Keratinocyte (primary cell): ENCODE data around the gene UPF1. TPM values are rescaled to one million over a fixed set of nuclear protein-coding genes. Genes with fewer than 3 reads are reported as not detected.

ENCODE experiments used
- DNase-seq: peaks from one replicate; pipeline ENCODE4 v3.0.0-alpha.2; 2011; ENCODE audit warnings: low read depth, missing footprints, low spot score
- FAIRE-seq: peaks from 2 replicates; lab custom pipeline; 2011; peaks lifted over from hg19 to GRCh38; lab: Jason Lieb, UNC
- H2AFZ ChIP-seq: 2 replicates; pipeline ENCODE4 v1.6.0; 2012; ENCODE audit warnings: low read length, control low read depth, inconsistent platforms; ENCODE audit not compliant: control insufficient read depth
- H3K27ac ChIP-seq: 2 replicates; pipeline ENCODE4 v1.5.1; 2011; ENCODE audit warnings: low read length; ENCODE audit not compliant: control insufficient read depth, insufficient read depth
- H3K27me3 ChIP-seq: 3 replicates; pipeline ENCODE4 v1.6.0; 2011; ENCODE audit warnings: low read length; ENCODE audit not compliant: control insufficient read depth, insufficient read depth; ENCODE audit errors: extremely low read depth
- H3K36me3 ChIP-seq, 2 experiments: 2 replicates in 1 of 2; 3 replicates in 1 of 2; pipeline ENCODE4 v1.5.1; 2011; ENCODE audit warnings: low read length in 2 of 2, mild to moderate bottlenecking in 1 of 2; ENCODE audit not compliant: control insufficient read depth in 2 of 2, insufficient read depth in 2 of 2; ENCODE audit errors: extremely low read depth in 1 of 2
- H3K4me1 ChIP-seq: 3 replicates; pipeline ENCODE4 v1.5.1; 2011; ENCODE audit warnings: low read length; ENCODE audit not compliant: control insufficient read depth, insufficient read depth; ENCODE audit errors: extremely low read depth
- H3K4me2 ChIP-seq: 3 replicates; pipeline ENCODE4 v1.6.0; 2011; ENCODE audit warnings: low read depth, low read length; ENCODE audit not compliant: control insufficient read depth, insufficient read depth; ENCODE audit errors: extremely low read depth
- H3K4me3 ChIP-seq, 3 experiments: fragments of 200-600 bp in 1 of 3; sonication (generic) in 1 of 3; 2 replicates in 2 of 3; 3 replicates in 1 of 3; pipeline ENCODE4 v1.5.1; 2011 to 2016; ENCODE audit warnings: low read length in 3 of 3, mild to moderate bottlenecking in 3 of 3, control low read depth in 2 of 3, inconsistent platforms in 1 of 3, low read depth in 1 of 3, mixed read lengths in 1 of 3, mixed run types in 1 of 3, moderate library complexity in 1 of 3; ENCODE audit not compliant: control insufficient read depth in 2 of 3, insufficient read depth in 2 of 3; ENCODE audit errors: extremely low read depth in 1 of 3
- H3K79me2 ChIP-seq: 2 replicates; pipeline ENCODE4 v1.6.0; 2012; ENCODE audit warnings: low read length; ENCODE audit not compliant: control insufficient read depth, insufficient read depth
- H3K9ac ChIP-seq: 3 replicates; pipeline ENCODE4 v1.6.0; 2011; ENCODE audit warnings: low read length; ENCODE audit not compliant: control insufficient read depth, insufficient read depth; ENCODE audit errors: extremely low read depth
- H3K9me1 ChIP-seq: 3 replicates; pipeline ENCODE4 v1.6.0; 2011; ENCODE audit warnings: low read length; ENCODE audit not compliant: control insufficient read depth, insufficient read depth; ENCODE audit errors: extremely low read depth
- H3K9me3 ChIP-seq: 2 replicates; pipeline ENCODE4 v1.5.1; 2012; ENCODE audit warnings: low read depth, low read length; ENCODE audit not compliant: control insufficient read depth
- H4K20me1 ChIP-seq: 3 replicates; pipeline ENCODE4 v1.6.0; 2011; ENCODE audit warnings: low read length; ENCODE audit not compliant: control insufficient read depth, insufficient read depth; ENCODE audit errors: extremely low read depth
- CTCF ChIP-seq, 3 experiments: IDR thresholded peaks in 1 of 3; conservative IDR thresholded peaks in 1 of 3; optimal IDR thresholded peaks in 1 of 3; 2 replicates in 2 of 3; 3 replicates in 1 of 3; pipeline versions ENCODE3 to v1.5.1; 2011; ENCODE audit warnings: low read length in 3 of 3, mild to moderate bottlenecking in 3 of 3, moderate library complexity in 2 of 3, control low read depth in 1 of 3, inconsistent platforms in 1 of 3; ENCODE audit not compliant: insufficient read depth in 2 of 3; ENCODE audit errors: extremely low read depth in 1 of 3
- EZH2 ChIP-seq: IDR thresholded peaks from one replicate; pipeline ENCODE4 v1.6.1; 2012; ENCODE audit warnings: inconsistent platforms, mild to moderate bottlenecking, low read length, moderate library complexity
- dilution Hi-C: fragments of 300-500 bp; cut with MboI; formaldehyde crosslinking; loops from one replicate; pipeline ENCODE4 v1.7.0; 2020; ENCODE audit warnings: low sequenced_read_pairs; ENCODE audit not compliant: extremely low pct_ligation_motif_present
- polyA plus RNA-seq, 5 experiments: library from polyadenylated mRNA; depleted of rRNA in 3 of 5; stranded (reverse) in 3 of 5; stranded (forward) in 1 of 5; unstranded in 1 of 5; fragments of >200 nt; gene quantifications; 1 replicate in 1 of 5; 2 replicates in 3 of 5; 3 replicates in 1 of 5; pipeline versions ENCODE4 v1.2.1 to v1.2.3, GENCODE V29; 2011 to 2012; ENCODE audit warnings: missing spikeins in 2 of 5, low read depth in 1 of 5, low replicate concordance in 1 of 5

UPF1 gene
- polyA plus RNA-seq, 1 donor (not counting 4 experiments of a cell fraction or from before 2014, with no cell fraction given), result 33.7 TPM

DNA sequence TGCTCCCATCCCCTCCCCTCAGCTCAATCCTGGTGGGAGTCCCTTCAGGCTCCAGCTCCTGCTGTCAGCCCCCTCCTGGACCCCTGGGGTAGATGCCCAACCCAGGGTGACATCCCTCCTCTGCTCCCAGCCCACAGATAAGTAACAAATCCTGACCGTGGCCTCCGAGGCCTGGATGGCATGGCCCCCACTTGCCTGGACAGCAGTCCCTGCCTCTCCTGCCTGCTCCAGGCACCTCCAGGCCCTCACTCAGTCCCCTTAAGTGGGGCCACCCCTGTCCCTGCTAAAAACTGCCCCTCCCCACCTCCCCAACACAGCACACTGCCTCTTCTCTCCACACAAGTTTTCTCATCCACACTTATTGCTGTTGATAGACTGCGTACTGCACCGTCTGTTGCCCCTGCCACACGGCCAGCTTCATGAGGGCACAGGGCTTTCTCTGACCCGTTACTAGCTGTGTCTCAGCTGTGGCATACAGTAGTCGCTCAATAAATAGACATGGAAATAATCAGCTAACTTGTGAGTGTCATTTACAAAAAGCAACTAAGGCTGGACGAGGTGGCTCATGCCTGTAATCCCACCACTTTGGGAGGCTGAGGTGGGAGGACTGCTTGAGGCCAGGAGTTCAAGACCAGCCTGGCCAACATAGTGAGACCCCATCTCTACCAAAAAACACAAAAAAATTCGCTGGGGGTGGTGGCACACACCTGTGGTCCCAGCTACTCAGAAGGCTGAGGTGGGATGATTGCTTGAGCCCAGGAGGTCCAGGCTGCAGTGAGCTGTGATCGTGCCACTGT is 58.4 kb downstream of the UPF1 start:
- dilution Hi-C loops, result no loop called here

DNA sequence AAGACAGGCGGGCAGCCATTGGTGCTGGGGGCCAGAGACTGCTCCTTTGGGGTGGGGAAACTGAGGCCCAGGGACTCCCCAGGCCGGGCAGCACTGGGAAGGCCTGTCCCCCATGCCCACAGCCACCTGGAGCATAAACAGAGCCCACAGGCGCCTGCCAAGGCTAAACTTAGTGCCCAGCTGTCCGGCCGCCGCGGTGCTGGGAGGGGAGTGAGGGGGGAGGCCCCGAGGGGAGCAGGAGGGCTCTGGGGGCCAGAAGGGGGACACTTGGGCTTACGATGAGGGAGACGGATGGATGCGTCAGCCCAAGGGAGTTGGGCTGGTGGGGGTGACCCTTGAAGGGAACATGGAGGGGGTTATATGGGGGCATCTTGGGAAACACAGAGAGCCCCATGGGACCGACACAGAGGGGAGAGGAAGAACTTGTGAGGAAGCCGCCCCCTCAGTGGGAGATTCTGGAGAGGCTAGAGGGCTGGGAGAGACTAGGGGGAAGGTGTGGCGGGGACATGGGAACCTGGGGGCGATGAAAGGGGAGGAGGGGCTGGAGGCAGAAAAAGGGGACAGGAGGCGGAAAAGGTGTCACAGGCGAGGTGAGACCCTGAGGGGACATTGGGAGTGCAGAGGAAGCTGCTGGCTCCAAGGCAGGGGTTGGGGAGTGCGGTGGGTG is 62.0 kb downstream of the UPF1 start:
- Histone ChIP-seq H3K4me2 (no peak overlapping the region), H3K9ac (no peak overlapping the region), H2AFZ (no peak overlapping the region), H3K9me1 (no peaks in the 10 kb centered on the region), H3K27me3 (peaks cover 35% of the 10 kb centered on the region), H3K9me3 (no peaks in the 10 kb centered on the region), H3K36me3 (no peaks in the 10 kb centered on the region), H3K4me1 (no peaks in the 10 kb centered on the region), H3K27ac (no peak overlapping the region), H3K4me3 (no peak overlapping the region), H3K79me2 (no peaks in the 10 kb centered on the region), H4K20me1 (no peaks in the 10 kb centered on the region)
- no peak for TF ChIP-seq EZH2
- TF ChIP-seq CTCF (optimal IDR thresholded peaks at IDR 0.05 in 1 of 3, IDR thresholded peaks at IDR 0.05 in 1 of 3, conservative IDR thresholded peaks at IDR 0.05 in 1 of 3; ENCODE audit: extremely low read depth in 1 of 3, insufficient read depth in 2 of 3, low read length in 3 of 3), result no peak
- DNase-seq (no peak), FAIRE-seq (no peak)
- dilution Hi-C loops, result no loop called here

More for the DNA sequence above, 58.4 kb downstream of the UPF1 start:
- Histone ChIP-seq H3K9me3 (no peaks in the 10 kb centered on the region), H3K9me1 (no peaks in the 10 kb centered on the region), H3K9ac (no peak overlapping the region), H3K4me1 (no peaks in the 10 kb centered on the region), H3K27ac (no peak overlapping the region), H3K27me3 (peaks cover 18% of the 10 kb centered on the region), H3K4me3 (no peak overlapping the region), H3K36me3 (no peaks in the 10 kb centered on the region), H3K79me2 (no peaks in the 10 kb centered on the region), H4K20me1 (no peaks in the 10 kb centered on the region), H2AFZ (no peak overlapping the region), H3K4me2 (no peak overlapping the region)
- DNase-seq (no peak), FAIRE-seq (no peak)
- TF ChIP-seq EZH2 (no peak), CTCF (optimal IDR thresholded peaks at IDR 0.05 in 1 of 3, IDR thresholded peaks at IDR 0.05 in 1 of 3, conservative IDR thresholded peaks at IDR 0.05 in 1 of 3; ENCODE audit: extremely low read depth in 1 of 3, insufficient read depth in 2 of 3, low read length in 3 of 3) (no peak)
